KG1 (cell line): ENCODE measurements around the gene C1orf174.

ENCODE experiments used
- DNase-seq: peaks from one replicate; lab custom pipeline; 2025; lab: John Stamatoyannopoulos, UW

The C1orf174 gene

DNA sequence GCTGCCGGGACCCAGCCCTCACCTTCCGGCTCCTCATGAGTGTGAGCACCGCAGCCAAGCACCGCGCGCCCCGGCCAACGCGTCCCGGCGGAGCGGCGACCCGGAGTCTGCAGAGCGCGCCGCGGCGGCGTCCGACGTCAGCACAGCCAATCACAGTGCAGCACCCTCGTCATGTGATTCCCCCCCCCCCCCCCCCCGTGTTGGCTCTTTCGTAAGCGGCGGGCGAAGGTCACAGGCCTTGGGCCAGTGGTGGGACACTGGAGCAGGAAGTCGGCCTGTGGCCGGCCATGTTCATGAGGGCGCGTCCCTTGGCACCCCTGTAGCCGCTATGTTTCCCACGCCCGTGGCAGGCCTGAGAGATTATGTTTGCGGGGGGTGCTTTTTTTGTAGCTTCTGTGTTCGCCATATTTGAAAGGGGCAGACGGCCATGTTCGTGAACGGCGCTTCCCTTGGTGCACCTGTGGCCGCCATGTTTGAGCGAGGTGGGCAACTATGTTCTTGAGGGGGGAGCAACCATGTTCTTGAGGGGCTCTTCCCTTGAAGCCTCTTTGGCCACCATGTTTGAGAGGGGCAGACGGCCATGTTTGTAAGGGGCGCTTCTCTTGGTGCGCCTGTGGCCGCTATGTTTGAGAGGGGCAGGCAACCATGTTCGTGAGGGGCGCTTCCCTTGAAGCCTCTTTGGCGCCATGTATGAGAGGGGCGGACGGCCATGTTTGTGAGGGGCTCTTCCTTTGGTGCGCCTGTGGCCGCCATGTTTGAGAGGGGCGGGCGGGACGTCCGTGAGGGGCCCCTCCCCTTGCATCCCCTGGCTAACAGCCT is at the start of gene C1orf174:
C1orf174 (minus strand) TSS at position 123 of the 819 bp plus-strand sequence; CDS start at position 37, 86 bp downstream.
- peak; percentile 99 for DNase-seq

DNA sequence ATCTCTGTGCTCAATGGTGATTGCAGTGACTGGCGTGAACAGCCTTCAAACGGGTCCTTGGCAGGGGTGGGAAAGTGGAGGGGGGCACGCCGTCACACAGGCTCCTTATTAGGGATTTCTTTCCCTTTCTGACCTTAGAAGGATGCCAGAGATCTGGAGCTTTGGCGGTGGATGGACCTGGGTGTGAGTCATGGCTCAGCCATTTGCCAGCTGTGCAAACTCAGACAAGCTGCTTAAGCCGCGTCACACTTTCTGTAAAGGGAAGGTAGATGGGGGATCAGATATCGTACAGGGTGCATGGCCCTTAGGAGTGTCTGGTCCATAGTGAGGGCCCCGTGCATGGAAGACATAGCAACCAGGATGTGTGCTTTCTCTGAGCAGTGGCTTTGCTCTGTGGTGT is 48.3 kb upstream of the C1orf174 start:
- no peak for DNase-seq

DNA sequence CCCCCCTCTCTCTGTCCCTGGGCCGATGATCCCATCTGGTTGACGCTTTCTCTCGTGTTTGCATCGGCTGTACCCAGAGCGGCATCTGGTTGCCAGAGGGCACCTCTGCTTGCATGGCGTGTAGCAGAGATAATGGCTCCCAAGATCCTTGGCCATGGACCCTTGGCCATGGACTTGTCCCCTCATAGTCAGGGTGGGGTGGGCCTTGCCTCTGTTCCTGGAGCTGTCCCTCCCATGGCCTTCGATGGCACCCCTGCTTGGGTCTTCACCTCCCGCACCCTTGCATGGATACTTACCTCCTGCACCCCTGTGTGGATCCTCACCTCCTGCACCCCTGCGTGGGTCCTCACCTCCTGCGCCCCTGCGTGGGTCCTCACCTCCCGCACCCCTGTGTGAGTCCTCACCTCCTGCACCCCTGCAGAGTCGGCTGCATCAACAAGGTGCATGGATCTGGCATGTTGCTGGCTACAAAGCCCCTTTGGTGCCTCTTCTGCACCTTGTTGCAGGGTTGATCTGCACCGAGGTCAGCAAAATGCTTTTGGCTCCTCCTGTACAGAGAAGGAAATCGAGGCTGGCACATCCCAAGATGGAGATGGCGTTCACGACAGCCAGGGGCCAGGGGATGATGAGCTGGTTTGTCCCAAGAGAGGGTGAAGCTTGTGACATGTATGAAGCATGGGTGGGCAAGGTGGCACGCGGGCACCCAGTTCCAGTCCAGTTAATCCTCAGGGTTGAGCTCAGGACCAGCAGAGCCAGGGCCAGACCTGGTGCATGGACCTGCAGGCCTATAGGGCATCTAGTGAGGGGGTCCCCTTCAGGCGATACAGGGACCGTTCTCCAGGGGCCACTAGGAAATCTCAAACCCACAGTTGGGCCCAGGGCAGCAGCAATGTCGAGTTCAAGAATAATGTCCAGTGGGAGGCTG is 46.1 kb upstream of the C1orf174 start:
- no peak for DNase-seq

DNA sequence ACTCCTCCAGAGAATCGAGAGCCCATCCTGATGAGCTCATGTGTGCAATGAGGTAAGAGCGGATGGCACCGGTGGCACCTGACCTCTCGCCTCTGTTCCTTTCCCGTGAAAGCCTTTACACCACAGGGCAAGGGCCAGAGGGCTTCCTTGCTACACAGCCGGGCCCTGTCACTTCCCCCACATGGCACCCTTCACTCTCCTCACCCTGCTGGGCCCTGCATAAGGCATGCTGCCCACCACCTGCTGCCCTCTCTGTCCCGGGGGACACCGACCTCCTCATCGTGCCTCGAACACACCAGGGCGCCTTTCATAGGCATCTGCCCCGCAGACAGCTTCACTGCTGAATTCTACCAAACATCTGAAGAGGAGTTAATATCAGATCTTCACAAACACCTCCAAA is 45.1 kb upstream of the C1orf174 start:
- no peak for DNase-seq

DNA sequence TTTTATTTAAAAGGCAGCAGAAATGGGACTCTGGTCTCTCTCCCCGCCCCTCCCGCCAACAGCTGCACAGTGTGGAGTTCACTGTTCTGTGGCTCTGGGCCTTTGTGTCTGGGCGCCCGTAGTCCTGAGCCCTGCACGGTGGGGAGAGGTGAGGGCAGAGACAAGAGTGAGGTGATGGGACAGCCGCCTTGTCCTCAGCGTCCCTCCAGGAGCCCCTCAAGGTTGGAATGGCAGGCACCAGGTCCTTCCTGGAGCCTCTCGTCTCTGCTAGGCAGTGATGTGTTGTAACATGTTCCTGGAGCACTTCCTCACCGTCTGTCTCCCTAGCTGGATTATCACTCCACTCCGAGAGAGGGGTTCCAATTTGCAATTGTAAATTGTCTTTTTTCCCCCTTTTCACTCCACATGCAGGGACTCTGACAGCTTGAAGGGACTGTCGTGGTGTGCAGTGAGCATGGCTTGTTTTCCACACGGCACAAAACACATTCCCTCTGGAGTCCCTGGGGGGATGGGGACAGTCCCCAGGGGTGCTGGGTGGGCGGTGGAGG is 44.6 kb upstream of the C1orf174 start:
- DNase-seq = no peak

DNA sequence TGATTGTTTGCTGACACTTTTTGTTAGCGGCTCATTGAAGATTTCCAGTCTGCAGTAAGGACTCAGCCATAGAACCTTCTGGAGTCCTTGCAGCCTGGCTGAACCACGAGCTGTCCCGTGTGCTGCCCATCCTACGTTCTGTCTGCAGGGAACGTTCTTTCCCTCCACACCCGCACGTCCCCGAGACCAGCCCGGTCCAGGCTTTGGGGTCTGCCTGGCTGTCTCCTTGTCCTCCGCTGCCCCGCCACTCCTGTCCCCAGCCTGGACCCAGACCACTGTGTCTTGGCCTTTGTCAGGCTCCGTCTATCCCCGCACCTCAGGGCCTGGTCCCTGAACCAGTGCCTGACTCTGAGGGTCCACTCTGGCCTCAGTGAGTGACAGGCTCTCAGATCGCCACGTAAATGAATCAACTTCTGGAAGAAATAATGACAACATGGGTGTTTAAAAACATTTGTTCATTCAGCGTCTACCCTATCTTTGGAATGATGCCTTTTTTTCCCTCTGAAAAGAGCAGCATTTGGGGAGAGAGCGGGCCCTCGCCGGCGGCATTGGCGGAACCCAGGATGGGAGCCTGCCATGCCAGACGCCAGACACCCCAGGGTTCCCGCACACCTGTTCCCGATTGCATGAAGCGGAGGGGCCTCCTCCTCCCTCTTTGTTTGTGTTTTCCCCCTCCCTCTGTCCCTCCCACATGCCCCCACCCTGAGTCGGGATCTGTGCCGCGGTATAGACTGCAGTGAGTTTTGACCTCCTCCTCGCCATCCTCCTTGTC is 43.9 kb upstream of the C1orf174 start:
- DNase-seq = no peak

DNA sequence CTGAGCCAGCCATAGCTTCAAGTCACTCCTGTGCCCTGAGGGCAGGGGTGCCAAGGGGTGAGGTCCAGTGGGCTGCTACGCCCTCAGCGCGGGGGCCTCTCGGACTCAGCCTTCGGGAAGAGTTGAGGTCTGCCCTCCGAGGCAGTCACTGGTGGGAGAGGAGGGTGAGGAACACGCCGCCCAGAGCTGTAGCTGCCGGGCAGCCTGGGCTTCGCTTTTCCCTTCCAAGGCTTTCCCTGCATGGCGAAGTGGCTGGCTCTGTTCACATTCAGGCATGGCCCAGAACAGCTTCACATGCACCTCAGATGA is 43.0 kb upstream of the C1orf174 start:
- no peak for DNase-seq

DNA sequence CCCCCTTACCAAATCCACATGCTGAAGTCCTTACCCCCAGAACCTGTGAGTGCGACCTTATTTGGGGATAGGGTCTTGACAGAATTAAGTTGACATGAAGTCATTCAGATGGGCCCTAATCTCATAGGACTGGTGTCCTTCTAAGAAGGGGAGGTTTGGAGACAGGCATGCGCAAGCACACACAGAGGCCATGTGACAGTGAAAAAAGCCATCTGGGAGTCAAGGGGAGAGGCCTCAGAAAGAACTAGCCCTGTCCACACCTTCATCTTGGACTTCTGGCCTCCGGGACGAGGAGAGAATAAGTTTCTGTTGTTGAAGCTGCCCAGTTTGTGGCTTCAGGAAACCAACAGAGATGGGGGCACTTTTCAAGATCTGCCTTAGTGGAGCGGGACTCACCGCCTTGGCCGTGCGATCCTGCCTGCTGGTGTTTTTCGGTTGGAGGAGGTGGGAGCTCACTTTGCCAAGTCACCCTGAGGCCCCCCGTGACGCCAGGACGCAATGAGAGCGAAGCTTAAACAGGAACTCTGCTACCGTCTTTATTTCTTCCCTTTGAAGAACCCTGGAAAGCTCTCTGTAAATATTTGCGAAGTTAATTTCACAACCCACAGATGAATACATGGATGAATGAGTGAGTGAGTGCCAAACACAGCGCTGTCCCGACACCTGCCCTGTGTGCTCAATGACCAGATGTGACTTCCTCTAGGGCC is 42.5 kb upstream of the C1orf174 start:
- no peak for DNase-seq

DNA sequence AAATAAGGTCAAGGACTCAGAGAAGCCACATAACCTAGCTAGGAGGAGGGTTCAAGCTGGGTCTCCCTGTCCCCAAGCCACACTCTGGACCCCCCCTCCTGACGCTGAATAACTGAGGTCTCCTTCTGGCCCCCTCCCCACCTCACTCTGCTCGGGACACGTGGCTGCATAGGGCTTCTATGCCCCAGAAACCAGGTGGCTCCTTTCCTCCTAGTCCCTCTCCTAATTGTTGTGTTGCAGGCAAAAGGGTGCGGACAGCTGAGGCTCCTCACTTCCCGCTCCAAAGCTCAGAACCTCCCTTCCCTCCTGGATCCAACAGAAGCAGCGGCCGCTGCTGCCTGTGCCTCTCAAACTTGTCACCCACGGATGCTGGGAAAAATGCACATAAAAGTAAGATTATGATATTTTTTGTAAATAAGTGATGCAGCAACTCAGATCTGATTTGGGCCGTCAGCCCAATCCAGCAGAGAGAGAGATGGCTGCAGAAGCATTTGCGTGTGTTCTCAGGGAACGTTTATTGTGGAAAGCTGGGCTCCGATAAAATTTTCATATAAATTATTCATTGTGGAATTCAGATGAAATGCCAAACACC is 40.8 kb upstream of the C1orf174 start:
- DNase-seq = no peak

DNA sequence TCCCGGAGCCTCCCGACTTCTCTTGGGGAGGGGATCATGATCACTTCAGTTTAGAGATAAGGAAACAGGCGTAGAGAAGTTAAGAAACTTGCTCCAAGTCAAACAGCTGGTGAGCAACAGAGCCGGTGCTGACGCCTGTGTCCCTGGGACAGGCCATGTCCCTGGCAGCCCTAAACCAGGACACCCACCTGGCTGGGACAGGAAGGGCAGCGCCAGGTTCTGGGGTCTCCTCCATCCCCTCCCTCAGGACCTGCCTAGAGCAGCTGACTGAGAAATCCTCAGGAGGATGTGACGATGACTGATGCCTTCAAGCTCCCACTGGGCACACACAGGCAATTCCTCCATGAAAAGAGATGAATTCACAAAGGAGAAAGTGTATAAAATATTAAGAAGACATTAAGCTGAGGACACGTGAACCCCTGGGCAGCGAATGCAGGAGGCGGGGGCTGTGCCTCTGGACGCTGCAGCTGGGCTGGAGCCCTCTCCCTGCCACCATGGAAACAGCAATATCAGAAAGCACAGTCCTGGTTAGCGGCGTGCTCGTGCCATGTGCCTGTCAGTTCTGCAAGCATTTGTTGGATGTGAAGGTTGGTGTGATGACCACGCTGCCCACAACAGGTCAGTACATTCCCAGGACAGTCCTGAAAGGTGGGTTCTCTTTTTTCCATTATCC is 40.1 kb upstream of the C1orf174 start:
- DNase-seq = no peak

DNA sequence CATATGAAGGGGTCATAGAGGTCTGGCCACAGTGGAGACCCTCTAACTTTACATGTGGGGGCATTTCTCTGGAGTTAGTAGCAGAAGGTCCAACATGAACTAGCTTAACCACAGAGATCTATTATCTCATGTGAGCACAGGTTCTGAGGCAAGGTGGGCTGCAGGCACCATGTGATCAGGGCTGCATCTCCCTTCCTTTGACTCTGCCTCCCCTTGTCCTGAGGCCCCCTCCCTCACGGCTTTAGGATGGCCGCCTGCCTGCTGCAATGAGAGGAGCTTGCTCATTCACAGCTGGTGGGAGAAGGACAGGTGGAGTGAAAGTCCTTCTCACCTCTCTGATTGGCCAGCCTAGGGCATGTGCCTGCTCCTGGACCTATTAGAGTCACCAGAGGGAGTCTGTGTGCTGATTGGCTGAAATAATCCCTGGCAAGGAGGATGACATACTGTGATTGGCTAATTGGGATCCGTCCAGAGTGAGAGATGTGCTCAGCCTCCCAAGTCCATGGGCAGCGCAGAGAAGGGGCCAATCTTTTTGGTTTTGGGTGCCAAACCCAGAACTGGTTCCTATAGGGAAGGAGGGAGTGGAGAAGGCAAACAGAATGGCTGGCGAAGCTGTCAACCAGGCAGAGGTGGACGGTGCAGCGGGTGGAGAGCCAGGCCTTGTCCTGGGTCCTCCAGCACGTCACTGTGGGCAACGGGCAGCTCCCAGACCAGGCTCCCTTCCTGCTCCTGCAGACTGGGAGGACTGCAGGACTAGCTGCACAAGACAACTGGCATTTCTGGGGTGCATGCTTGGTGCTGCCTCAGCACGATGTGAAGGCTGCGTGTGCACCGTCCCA is 39.4 kb upstream of the C1orf174 start:
- DNase-seq = no peak

DNA sequence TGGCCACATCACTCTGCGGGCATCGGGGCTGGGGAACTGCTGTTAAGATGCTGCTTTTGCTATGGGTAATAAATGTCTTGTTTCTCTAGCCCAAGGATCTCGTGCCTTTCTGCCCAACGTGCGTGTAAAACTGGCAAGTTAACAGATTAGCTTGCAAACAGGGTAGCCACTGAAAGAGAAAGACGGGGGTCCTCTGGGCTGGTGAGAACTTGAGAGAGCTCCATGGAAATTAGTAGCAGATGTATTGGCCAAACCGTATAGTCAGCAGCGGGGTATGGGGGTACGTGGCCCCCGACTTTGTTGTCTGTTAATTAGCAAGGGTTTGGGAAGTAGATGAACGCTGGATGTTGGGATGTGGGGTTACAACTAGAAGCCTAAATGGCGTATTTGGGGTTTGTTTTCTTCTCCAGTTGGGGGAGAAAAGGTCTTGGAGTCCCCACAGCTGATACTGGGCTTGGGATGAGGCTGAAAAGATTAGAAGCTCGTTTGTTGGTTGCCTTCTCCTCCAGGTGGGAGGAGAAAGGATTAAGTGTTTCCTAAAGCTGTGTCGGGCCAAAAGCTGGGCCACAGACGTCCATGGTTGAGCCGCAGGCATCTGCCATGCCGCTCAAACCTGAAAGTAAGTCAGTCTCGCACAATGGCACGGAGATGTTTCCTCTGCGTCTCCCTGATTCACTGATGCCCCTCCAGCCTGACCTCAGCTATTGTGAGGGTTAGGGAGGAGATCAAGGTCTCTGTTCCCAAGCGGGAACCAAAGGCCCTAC is 32.3 kb upstream of the C1orf174 start:
- no peak for DNase-seq

DNA sequence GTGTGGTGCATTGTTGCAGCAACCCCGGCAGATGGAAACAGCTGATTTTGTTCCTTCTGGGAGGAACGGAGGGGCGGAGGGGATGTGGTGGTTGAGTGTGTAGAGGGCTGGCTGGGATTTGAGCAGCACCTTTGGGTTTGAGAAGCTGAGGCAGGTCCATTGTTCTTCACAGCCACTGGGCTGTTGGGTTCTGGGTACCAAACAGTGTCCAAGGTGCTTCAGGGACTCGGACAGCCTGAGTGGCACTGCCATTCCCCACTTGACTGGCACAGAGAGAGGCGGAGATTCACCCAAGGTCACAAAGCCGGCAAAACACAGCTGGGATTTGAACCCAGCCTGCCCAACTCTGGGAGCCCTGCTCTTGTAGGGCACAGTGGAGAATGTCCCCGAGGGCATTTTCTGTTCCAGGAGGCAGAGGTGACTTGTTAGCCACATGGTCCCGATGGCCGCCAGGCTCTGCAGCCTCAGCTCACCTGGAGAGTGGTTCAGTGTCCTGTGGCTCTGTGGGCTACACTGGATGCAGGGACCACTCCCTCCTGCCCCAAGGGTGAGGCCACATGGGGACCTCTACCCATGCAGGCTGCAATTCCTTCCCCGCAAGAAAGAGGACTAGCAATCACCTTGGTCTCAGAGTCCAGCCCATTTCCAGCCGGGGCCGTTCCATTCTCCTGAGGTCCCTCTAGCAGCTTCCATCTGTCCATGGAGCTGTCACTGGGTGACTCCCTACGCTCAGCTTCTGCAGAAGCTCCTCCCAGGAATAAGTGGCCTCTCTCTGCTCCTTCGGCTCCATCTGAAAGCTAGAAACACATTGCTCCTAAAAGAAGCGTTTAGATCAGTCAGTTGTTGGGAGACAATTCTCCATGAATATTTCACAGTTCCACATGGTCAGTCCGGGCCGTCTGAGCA is 31.2 kb upstream of the C1orf174 start:
- DNase-seq = no peak

DNA sequence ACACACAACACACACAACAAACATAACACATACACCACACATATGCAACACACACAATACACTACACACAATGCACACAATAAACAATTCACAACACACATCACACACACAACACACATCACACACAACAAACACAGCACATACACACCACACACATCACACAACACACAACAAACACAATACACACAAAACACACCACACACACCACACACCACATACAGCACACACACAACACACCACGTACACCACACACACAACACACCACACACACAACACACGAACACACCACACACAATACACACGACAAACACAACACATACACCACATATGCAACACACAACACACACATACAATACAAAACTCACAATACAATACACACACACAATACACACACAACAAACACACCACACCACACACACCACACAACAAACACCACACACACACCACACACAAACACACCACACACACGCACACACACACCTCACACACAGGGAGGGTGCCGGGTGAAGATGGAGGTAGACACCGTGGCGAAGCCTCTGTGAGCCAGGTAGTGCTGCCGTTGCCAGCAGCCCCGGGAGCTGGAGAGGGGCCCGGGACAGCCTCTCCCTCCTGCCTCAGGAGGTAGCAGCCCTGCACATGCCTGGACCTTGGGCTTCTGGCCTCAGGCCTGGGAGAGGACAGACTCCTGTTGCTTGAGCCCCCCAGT is 30.4 kb upstream of the C1orf174 start:
- DNase-seq = no peak

DNA sequence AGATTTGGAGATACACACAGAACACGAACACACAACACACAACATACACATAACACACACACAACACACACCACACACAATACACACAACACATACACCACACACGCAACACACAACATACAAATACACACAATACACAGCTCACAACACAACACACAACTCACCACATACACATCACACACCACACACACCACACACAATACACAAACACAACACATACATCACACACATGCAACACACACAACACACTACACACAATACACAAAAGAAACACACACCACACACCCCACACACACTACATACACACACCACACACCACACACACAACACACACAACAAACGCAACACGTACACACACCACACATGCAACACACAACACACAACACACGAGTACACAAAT is 29.1 kb upstream of the C1orf174 start:
- DNase-seq = no peak

DNA sequence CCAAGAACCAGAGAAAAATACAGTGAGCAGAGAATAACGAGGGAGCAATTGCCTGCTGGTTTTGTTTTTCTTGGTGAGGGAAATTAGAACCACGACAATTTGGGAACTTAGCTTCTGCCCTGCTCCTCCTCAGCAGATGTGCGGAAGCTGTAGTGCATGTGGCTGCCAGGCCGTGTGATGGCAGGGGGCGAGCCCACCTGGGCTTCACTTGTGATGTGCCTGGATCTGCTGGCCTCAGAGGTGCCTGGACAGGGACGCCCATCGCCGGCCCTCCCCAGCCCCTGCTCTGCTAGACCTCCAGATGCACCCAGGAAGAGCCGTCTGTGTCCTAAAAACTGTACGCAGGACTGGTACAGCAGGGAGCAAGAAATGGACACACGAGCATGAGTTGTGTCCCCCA is 28.5 kb upstream of the C1orf174 start:
- DNase-seq = no peak

DNA sequence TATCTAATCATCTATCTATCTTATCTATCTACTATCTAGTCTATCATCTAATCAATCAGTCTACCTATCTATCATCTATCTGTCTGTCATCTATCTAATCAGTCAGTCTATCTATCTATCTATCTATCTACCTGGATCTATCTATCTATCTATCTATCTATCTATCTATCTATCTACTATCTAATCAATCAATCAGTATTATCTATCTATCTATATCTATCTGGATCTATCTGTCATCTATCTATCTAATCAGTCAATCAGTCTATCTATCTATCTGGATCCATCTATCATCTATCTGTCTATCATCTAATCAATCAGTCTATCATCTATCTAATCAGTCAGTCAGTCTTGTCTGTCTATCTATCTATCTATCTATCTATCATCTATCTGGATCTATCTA is 26.9 kb upstream of the C1orf174 start:
- no peak for DNase-seq
